Uterus (tissue), 4 donors: ENCODE data around the gene GTPBP4. TPM values are rescaled to one million over a fixed set of nuclear protein-coding genes. Genes with fewer than 3 reads are reported as not detected.

ENCODE experiments used
- DNase-seq, 2 donors: peaks; one replicate each; pipeline ENCODE4 v3.0.0-alpha.2; 2019 to 2020
- H3K27ac ChIP-seq, 2 donors: fragments of 200-600 bp; sonication (generic); 1 replicate in 1 of 2; 2 replicates in 1 of 2; pipeline ENCODE4 v1.5.1; 2016 to 2018
- H3K27me3 ChIP-seq, 2 donors: fragments of 200-600 bp; sonication (generic); one replicate each; pipeline ENCODE4 v1.5.1; 2018 to 2019; ENCODE audit warnings: control low read depth in 1 of 2
- H3K36me3 ChIP-seq, 2 donors: fragments of 200-600 bp; sonication (generic); one replicate each; pipeline ENCODE4 v1.5.1; 2019; ENCODE audit warnings: control low read depth in 1 of 2
- H3K4me1 ChIP-seq, 2 donors: fragments of 200-600 bp; sonication (generic); one replicate each; pipeline ENCODE4 v1.5.1; 2018 to 2019; ENCODE audit warnings: control low read depth in 1 of 2
- H3K4me3 ChIP-seq, 2 donors: fragments of 200-600 bp; sonication (generic); 1 replicate in 1 of 2; 2 replicates in 1 of 2; pipeline ENCODE4 v1.5.1; 2018 to 2019; ENCODE audit warnings: mild to moderate bottlenecking in 1 of 2
- H3K9me3 ChIP-seq, 2 donors: fragments of 200-600 bp; sonication (generic); one replicate each; pipeline ENCODE4 v1.5.1; 2019; ENCODE audit warnings: control low read depth in 1 of 2
- POLR2A ChIP-seq, 2 donors: fragments of 450-650 bp; IDR thresholded peaks; one replicate each; pipeline ENCODE4 v1.6.1; 2016; ENCODE audit warnings: antibody characterized with exemption in 2 of 2, mild to moderate bottlenecking in 1 of 2, moderate library complexity in 1 of 2
- intact Hi-C: fragments of 100-400 bp; cut with DNase I; formaldehyde crosslinking; loops from one replicate; pipeline ENCODE4 v1.15.1; 2023; ENCODE audit warnings: low total_unique reads
- total RNA-seq, 4 donors: library from RNA; depleted of rRNA in 3 of 4; stranded (reverse); fragments of >200 nt in 3 of 4; gene quantifications; one replicate each; pipeline versions ENCODE4 v1.1.0 to v1.2.4, GENCODE V29; 2014 to 2023
- TF ChIP-seq, protein P1 (sequence below), 4 experiments: fragments of 200-600 bp in 2 of 4; fragments of 450-650 bp in 2 of 4; sonication (generic) in 2 of 4; IDR thresholded peaks; one replicate each; pipeline ENCODE4 v1.5.1; 2016 to 2019; ENCODE audit warnings: antibody characterized with exemption in 4 of 4, mild to moderate bottlenecking in 2 of 4, moderate library complexity in 1 of 4
- donor health status: DM: yes; HTN: yes; CAD: no.

The GTPBP4 gene
- total RNA-seq, 4 donors from 2014 or later, result 10.5 to 49.0 (median 20.1) TPM

DNA sequence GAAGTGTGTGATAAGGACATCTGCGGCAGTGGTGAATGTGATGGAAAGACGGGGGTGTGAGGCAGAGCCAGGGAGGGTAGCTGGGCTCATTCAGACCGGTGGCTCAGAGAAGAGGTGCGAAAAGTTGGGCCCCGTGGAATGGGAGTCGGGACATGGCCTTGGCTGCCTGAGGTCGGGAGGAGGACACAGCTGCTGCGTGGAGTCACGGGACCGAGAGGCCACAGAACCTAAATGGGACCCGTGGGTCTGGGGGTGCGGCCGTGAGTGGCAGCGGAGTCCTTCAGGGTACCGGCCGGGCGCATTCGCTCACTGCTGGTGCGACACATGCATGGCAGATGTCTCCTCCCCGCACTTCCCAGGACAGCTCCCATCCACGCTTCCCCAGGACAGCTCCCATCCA lies 33.8 kb upstream of the GTPBP4 start:
- H3K4me1 ChIP-seq, result no peaks in the 10 kb centered on the region
- no peak for DNase-seq
- intact Hi-C loops, result no loop called here
- no peak overlapping the region for H3K4me3 ChIP-seq
- no peaks in the 10 kb centered on the region for H3K27me3 ChIP-seq
- no peak overlapping the region for H3K27ac ChIP-seq
- no peaks in the 10 kb centered on the region for H3K36me3 ChIP-seq
- no peak for TF ChIP-seq POLR2A (IDR thresholded peaks at IDR 0.05)
- TF ChIP-seq, protein P1, sequence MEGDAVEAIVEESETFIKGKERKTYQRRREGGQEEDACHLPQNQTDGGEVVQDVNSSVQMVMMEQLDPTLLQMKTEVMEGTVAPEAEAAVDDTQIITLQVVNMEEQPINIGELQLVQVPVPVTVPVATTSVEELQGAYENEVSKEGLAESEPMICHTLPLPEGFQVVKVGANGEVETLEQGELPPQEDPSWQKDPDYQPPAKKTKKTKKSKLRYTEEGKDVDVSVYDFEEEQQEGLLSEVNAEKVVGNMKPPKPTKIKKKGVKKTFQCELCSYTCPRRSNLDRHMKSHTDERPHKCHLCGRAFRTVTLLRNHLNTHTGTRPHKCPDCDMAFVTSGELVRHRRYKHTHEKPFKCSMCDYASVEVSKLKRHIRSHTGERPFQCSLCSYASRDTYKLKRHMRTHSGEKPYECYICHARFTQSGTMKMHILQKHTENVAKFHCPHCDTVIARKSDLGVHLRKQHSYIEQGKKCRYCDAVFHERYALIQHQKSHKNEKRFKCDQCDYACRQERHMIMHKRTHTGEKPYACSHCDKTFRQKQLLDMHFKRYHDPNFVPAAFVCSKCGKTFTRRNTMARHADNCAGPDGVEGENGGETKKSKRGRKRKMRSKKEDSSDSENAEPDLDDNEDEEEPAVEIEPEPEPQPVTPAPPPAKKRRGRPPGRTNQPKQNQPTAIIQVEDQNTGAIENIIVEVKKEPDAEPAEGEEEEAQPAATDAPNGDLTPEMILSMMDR (IDR thresholded peaks at IDR 0.05), result no peak
- H3K9me3 ChIP-seq, result no peaks in the 10 kb centered on the region

DNA sequence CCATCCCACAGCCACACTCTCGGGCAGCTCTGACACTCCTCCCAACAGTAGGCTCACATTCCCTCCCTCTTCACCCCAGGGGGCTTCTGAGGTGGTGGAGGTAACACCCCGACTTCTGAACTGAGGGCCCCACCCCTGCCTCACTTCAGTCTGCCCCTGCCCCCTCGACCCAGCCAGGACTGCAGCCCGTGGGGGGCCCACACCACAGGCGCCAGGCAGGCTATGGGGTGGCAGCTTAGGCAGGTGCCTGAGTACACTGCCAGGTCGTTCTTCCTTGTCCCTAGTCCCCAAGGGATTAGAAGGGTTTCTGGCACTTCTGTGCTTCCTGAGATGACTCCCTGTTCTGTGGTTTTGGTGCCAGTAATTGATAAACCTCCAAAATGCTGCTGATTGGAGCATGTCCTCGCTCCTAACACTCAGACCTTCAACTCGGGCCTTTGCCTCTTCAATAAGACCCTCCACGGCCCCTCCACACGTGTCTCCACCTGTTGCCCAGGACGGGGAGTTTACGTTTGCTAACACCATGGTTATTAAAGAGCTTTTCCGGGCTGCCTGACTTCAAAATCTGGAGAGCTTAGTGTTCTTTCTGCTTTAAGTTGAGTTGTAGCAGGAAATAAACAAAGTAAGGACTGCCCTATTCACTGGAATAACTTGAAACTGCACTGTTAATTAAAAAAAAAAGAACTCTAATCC lies 33.0 kb upstream of the GTPBP4 start:
- Histone ChIP-seq H3K9me3 (no peaks in the 10 kb centered on the region), H3K36me3 (no peaks in the 10 kb centered on the region), H3K4me3 (no peak overlapping the region), H3K27me3 (no peaks in the 10 kb centered on the region), H3K27ac (no peak overlapping the region), H3K4me1 (no peaks in the 10 kb centered on the region)
- intact Hi-C loops, result no loop called here
- TF ChIP-seq, protein P1 (IDR thresholded peaks at IDR 0.05), result no peak
- no peak for TF ChIP-seq POLR2A (IDR thresholded peaks at IDR 0.05)
- DNase-seq, result no peak

DNA sequence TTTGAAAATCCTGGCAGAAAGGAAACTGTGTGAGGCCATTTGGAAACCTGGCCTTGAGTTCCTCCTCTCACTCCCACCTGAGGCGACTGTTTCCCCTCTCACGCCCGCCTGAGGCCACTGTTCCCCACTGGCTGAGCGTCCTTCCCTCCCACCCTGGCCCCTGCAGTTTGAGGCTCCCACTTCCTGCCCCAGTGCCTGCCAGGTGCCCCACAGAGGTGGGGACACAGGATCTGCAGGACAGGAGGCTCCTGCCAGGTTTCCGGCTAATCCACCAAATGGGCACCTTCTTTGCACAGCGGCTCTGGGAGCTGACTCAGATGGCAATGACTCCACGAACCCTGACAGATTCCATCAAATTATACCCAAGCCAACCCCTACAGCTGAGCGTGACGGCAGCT lies 32.4 kb upstream of the GTPBP4 start:
- intact Hi-C loops, result no loop called here
- Histone ChIP-seq H3K27me3 (no peaks in the 10 kb centered on the region), H3K27ac (no peak overlapping the region), H3K4me1 (no peaks in the 10 kb centered on the region), H3K9me3 (no peaks in the 10 kb centered on the region), H3K4me3 (no peak overlapping the region), H3K36me3 (no peaks in the 10 kb centered on the region)
- DNase-seq, result no peak
- TF ChIP-seq POLR2A (IDR thresholded peaks at IDR 0.05), result no peak
- TF ChIP-seq, protein P1 (IDR thresholded peaks at IDR 0.05), result no peak

DNA sequence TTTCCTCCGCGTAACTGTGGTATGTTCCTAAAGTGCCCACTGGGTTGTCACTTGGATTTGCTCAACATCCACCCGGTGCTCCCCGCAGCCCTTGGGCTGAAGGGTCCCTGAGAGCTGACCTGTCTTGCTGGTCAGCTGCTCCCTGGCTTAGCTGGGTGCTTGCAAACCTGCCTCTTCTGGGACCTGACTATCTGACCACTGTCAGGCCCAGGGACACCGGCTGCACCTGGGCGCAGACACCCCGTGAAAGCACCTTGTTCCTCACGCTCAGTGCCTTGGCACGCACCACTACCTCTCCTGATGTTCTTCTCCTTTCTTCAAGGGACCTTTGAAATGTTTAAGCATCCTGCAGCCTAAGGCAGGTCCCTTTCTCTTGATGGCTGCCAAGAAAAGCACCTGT lies 30.1 kb upstream of the GTPBP4 start:
- TF ChIP-seq, protein P1 (IDR thresholded peaks at IDR 0.05), result no peak
- TF ChIP-seq POLR2A (IDR thresholded peaks at IDR 0.05), result no peak
- no peak for DNase-seq
- intact Hi-C loops, result no loop called here
- no peaks in the 10 kb centered on the region for H3K27me3 ChIP-seq
- H3K4me3 ChIP-seq, result no peak overlapping the region
- H3K27ac ChIP-seq, result no peak overlapping the region
- H3K4me1 ChIP-seq, result no peaks in the 10 kb centered on the region
- no peaks in the 10 kb centered on the region for H3K36me3 ChIP-seq
- H3K9me3 ChIP-seq, result no peaks in the 10 kb centered on the region

DNA sequence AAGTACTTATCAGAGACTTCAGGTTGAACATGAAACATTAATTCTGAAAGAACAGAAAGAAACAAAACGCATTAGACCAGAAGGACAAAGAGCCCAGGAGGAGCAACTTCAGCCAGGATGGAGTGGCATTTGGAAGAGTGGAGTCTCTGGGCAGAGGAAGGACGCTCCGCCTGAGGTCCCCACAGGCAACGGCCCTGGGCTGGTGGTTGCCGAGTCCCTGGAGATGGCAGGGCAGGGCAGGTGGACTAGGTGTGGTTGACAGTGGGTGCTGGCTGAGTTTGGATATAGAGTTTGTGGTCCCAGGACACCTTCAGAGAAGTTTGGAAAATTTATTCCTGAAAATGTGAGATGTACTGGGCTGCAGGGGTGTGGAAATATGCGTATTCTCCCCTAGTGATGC lies 29.4 kb upstream of the GTPBP4 start:
- intact Hi-C loops, result no loop called here
- H3K27me3 ChIP-seq, result no peaks in the 10 kb centered on the region
- no peak overlapping the region for H3K4me3 ChIP-seq
- H3K4me1 ChIP-seq, result no peaks in the 10 kb centered on the region
- H3K27ac ChIP-seq, result no peak overlapping the region
- TF ChIP-seq, protein P1 (IDR thresholded peaks at IDR 0.05), result no peak
- no peak for TF ChIP-seq POLR2A (IDR thresholded peaks at IDR 0.05)
- DNase-seq, result no peak
- H3K36me3 ChIP-seq, result no peaks in the 10 kb centered on the region
- H3K9me3 ChIP-seq, result no peaks in the 10 kb centered on the region
